ENCODE data around the gene ZNF436. TPM values are rescaled to one million over a fixed set of nuclear protein-coding genes. Genes with fewer than 3 reads are reported as not detected.

The ZNF436 gene
- total and polyA plus RNA-seq, 9 of the 15 experiments (the other 6 are each of a cell fraction or from before 2014, with no cell fraction given) = 2.1 to 11.3 (median 6.8) TPM

- no peak for FAIRE-seq
- H3K9me3 ChIP-seq (replicated peaks; ENCODE audit: control insufficient read depth, insufficient read depth, low read depth, low read length) = no peaks in the 10 kb centered on the region
- H3K36me3 ChIP-seq (ENCODE audit: control insufficient read depth, insufficient read depth, low read length) = no peaks in the 10 kb centered on the region
- no peaks in the 10 kb centered on the region for H3K79me2 ChIP-seq (ENCODE audit: control insufficient read depth, insufficient read depth, low read length)
- no peak overlapping the region for H3K4me3 ChIP-seq
- no TSS peak for BruUV-seq (replicated peaks)
- H2AFZ ChIP-seq (ENCODE audit: low read depth, low read length) = no peak overlapping the region
- CTCF ChIA-PET (ENCODE audit: low intra/inter-chr PET ratio) = no interaction called here
- no peak overlapping the region for H3K9ac ChIP-seq (ENCODE audit: insufficient read depth in 1 of 2, low read depth in 2 of 2, low read length in 2 of 2)
- 30% methylated on average over 3 of the region's 3 CpGs for WGBS (ENCODE audit: insufficient coverage, low coverage, missing lambda C conversion rate)
- no peaks in the 10 kb centered on the region for H3K9me1 ChIP-seq (ENCODE audit: control insufficient read depth, insufficient read depth, low read length)
- intact Hi-C loops (cut with micrococcal nuclease) = no loop called here
- H3K27ac ChIP-seq (ENCODE audit: extremely low read depth, low read depth, low read length) = no peak overlapping the region
- DNase-seq (ENCODE audit: extremely low read depth in 1 of 4, low spot score in 3 of 4) = peak in 2 of 4 experiments; percentile 29 to 39
- H4K20me1 ChIP-seq (replicated peaks; ENCODE audit: control insufficient read depth, insufficient read depth, low read length) = no peaks in the 10 kb centered on the region
- TF ChIP-seq HNRNPL (IDR thresholded peaks at IDR 0.05; ENCODE audit: low read depth, low read length) (no peak), ARNT (IDR thresholded peaks at IDR 0.05) (no peak), RBFOX2 (IDR thresholded peaks at IDR 0.05; ENCODE audit: low read depth, low read length) (no peak), SMARCA5 (IDR thresholded peaks at IDR 0.05) (no peak), ZNF316 (IDR thresholded peaks at IDR 0.05) (0 out of 2 replicates have a peak, but pooled peaks have one; percentile 8), SPI1 (IDR thresholded peaks at IDR 0.05; ENCODE audit: borderline replicate concordance, low read depth, low read length) (peak; percentile 58; the same call in 1 of the 2 replicates)
- TF ChIP-seq, protein P1, sequence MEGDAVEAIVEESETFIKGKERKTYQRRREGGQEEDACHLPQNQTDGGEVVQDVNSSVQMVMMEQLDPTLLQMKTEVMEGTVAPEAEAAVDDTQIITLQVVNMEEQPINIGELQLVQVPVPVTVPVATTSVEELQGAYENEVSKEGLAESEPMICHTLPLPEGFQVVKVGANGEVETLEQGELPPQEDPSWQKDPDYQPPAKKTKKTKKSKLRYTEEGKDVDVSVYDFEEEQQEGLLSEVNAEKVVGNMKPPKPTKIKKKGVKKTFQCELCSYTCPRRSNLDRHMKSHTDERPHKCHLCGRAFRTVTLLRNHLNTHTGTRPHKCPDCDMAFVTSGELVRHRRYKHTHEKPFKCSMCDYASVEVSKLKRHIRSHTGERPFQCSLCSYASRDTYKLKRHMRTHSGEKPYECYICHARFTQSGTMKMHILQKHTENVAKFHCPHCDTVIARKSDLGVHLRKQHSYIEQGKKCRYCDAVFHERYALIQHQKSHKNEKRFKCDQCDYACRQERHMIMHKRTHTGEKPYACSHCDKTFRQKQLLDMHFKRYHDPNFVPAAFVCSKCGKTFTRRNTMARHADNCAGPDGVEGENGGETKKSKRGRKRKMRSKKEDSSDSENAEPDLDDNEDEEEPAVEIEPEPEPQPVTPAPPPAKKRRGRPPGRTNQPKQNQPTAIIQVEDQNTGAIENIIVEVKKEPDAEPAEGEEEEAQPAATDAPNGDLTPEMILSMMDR (IDR thresholded peaks at IDR 0.05 in 2 of 3, conservative IDR thresholded peaks at IDR 0.05 in 1 of 3; ENCODE audit: insufficient read depth in 2 of 3, low read depth in 1 of 3, low read length in 3 of 3) = 0 out of 6 replicates have a peak, but pooled peaks of 2 of the 3 experiments have one; percentile 17 to 20
- peak; percentile 56; the same call in 2 of the 3 replicates for ATAC-seq
- in situ Hi-C loops (cut with MboI) = no loop called here
- no peak overlapping the region for H3K4me2 ChIP-seq (ENCODE audit: insufficient read depth, low read length)
- POLR2A ChIA-PET = interaction anchor here (7.7 kb wide), 1 partner anchor 9 kb away, joined by 35 read pairs; the partner anchor contains the start of gene HNRNPR
- H3K4me1 ChIP-seq (replicated peaks in 1 of 2; ENCODE audit: control insufficient read depth in 2 of 2, insufficient read depth in 2 of 2, low read length in 2 of 2) = no peaks in the 10 kb centered on the region; a peak in 1 of 5 replicates
- H3K27me3 ChIP-seq (ENCODE audit: control insufficient read depth in 2 of 2, insufficient read depth in 2 of 2, low read length in 2 of 2) = no peaks in the 10 kb centered on the region
These were observed 15.4 kb downstream of the ZNF436 start for GRCh38 chr1:23354245-23354644.
